ENCODE results near the gene GPR18.

GRCh38 chr13:99224021-99224420, 34.2 kb downstream of the GPR18 start:
- TF ChIP-seq, protein P1, sequence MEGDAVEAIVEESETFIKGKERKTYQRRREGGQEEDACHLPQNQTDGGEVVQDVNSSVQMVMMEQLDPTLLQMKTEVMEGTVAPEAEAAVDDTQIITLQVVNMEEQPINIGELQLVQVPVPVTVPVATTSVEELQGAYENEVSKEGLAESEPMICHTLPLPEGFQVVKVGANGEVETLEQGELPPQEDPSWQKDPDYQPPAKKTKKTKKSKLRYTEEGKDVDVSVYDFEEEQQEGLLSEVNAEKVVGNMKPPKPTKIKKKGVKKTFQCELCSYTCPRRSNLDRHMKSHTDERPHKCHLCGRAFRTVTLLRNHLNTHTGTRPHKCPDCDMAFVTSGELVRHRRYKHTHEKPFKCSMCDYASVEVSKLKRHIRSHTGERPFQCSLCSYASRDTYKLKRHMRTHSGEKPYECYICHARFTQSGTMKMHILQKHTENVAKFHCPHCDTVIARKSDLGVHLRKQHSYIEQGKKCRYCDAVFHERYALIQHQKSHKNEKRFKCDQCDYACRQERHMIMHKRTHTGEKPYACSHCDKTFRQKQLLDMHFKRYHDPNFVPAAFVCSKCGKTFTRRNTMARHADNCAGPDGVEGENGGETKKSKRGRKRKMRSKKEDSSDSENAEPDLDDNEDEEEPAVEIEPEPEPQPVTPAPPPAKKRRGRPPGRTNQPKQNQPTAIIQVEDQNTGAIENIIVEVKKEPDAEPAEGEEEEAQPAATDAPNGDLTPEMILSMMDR (IDR thresholded peaks at IDR 0.05; ENCODE audit: insufficient read depth, low read length, poor library complexity, severe bottlenecking): no peak
- TF ChIP-seq EZH2phosphoT487 (conservative IDR thresholded peaks at IDR 0.05; ENCODE audit: low read length): no peak
